Body of pancreas (tissue), 4 donors: ENCODE measurements around the gene CYP4V2.

Experiments
- CTCF ChIP-seq, 7 experiments: fragments of 450-650 bp in 4 of 7; fragments of 200-600 bp in 3 of 7; sonication (generic) in 3 of 7; IDR thresholded peaks; one replicate each; pipeline ENCODE4 v1.5.1; 2016 to 2019; ENCODE audit warnings: antibody characterized with exemption in 7 of 7
- POLR2A ChIP-seq, 3 donors: fragments of 450-650 bp; IDR thresholded peaks; one replicate each; pipeline ENCODE4 v1.6.1; 2016; ENCODE audit warnings: antibody characterized with exemption in 3 of 3, mild to moderate bottlenecking in 2 of 3

- TF ChIP-seq CTCF (IDR thresholded peaks at IDR 0.05) (no peak), POLR2A (IDR thresholded peaks at IDR 0.05) (no peak)
These were observed 12.0 kb downstream of the CYP4V2 start for GRCh38 chr4:186203406-186203805.
